MM.1S (cell line): ENCODE results near the gene FBXW9.

Source experiments
- CTCF ChIP-seq: fragments of 300-600 bp; sonication (generic); IDR thresholded peaks from 2 replicates; pipeline ENCODE4 v1.5.1; 2016; ENCODE audit warnings: antibody characterized with exemption, low read length, mixed read lengths
- EZH2 ChIP-seq: fragments of 300-600 bp; sonication (generic); optimal IDR thresholded peaks from 2 replicates; pipeline ENCODE3; 2017; ENCODE audit warnings: low read depth, mild to moderate bottlenecking, antibody characterized with exemption, low read length, mixed read lengths
- EZH2phosphoT487 ChIP-seq: fragments of 300-600 bp; sonication (generic); IDR thresholded peaks from 2 replicates; pipeline ENCODE4 v1.6.1; 2018; ENCODE audit warnings: antibody characterized with exemption, low read length

- TF ChIP-seq CTCF (no peak), EZH2 (no peak), EZH2phosphoT487 (no peak)
These were observed 49.9 kb downstream of the FBXW9 start for GRCh38 chr19:12646551-12646950.
